Fibroblast of villous mesenchyme (primary cell): ENCODE measurements around the gene CDKN2AIPNL. TPM values are rescaled to one million over a fixed set of nuclear protein-coding genes. Genes with fewer than 3 reads are reported as not detected.

ENCODE experiments used
- DNase-seq: peaks from one replicate; pipeline ENCODE4 v3.0.0-alpha.2; 2010; ENCODE audit warnings: low read depth
- H3K4me3 ChIP-seq: 2 replicates; pipeline ENCODE4 v1.5.1; 2011; ENCODE audit warnings: low read depth, mild to moderate bottlenecking, low read length
- total RNA-seq: library from RNA; depleted of rRNA; stranded (reverse); fragments of >200 nt; gene quantifications from 2 replicates; pipeline ENCODE4 v1.2.3, GENCODE V29; 2012
- TF ChIP-seq, protein P1 (sequence below): IDR thresholded peaks from 2 replicates; pipeline ENCODE4 v1.5.1; 2012; ENCODE audit warnings: low read depth, mild to moderate bottlenecking, low read length; ENCODE audit not compliant: insufficient read depth

The CDKN2AIPNL gene
- total RNA-seq, 1 donor: 30.7 TPM

DNA sequence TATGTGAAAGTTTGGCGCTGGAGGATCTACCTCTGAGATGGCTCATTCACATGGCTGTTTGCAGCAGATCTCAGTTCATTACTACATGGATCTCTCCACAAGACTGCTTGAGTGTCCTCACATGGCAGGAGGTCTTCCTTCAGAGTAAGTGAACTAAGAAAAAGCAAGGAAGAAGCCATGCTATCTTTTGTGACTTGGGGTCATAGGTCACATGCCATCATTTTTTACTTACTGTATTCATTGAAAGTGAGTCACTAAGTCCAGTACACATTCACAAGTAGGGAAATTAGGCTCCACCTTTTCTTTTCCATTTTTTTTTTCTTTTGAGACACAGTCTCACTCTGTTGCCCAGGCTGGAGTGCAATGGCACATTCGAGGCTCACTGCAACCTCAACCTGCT, 8.7 kb upstream of the CDKN2AIPNL start:
- TF ChIP-seq, protein P1, sequence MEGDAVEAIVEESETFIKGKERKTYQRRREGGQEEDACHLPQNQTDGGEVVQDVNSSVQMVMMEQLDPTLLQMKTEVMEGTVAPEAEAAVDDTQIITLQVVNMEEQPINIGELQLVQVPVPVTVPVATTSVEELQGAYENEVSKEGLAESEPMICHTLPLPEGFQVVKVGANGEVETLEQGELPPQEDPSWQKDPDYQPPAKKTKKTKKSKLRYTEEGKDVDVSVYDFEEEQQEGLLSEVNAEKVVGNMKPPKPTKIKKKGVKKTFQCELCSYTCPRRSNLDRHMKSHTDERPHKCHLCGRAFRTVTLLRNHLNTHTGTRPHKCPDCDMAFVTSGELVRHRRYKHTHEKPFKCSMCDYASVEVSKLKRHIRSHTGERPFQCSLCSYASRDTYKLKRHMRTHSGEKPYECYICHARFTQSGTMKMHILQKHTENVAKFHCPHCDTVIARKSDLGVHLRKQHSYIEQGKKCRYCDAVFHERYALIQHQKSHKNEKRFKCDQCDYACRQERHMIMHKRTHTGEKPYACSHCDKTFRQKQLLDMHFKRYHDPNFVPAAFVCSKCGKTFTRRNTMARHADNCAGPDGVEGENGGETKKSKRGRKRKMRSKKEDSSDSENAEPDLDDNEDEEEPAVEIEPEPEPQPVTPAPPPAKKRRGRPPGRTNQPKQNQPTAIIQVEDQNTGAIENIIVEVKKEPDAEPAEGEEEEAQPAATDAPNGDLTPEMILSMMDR: no peak
- no peak overlapping the region for H3K4me3 ChIP-seq

DNA sequence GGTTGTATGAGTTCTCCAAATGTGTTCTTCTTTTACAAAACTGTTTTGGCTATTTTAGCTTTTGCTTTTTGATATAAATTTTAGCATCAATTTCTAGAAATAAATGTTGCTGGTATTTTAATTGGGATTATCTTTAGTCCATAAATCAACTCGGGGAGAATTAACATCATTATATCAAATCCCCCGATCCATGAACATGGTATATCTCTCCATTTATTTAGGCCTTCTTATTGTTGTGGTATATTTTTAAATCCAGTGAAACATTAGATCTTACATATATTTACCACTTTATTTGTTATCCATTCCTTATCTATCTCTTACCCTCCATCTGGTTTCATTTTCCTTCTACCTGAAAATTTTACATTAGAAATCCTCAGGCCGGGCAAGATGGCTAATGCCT, 7.3 kb upstream of the CDKN2AIPNL start:
- no peak overlapping the region for H3K4me3 ChIP-seq
- TF ChIP-seq, protein P1: no peak
- no peak for DNase-seq

More for the DNA sequence above, 8.7 kb upstream of the CDKN2AIPNL start:
- DNase-seq: peak; percentile 27

DNA sequence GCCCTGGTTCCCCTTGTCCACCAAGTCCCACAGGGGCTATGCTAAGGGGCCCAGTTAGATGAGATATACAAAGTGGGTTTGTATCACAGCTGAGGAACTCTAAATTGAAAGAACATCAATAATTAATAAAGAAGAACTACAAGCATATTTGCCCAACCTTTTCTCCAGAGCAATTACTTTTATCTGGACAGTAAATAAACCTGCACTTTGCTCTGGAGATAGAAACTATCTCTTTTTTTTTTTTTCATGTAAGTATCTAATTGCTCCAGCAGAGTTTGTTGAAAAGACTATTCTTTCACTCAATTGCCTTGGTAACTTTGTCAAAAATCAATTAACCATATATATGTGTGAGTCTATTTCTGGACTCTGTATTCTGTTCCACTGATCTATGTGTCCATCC, 6.0 kb upstream of the CDKN2AIPNL start:
- no peak overlapping the region for H3K4me3 ChIP-seq
- TF ChIP-seq, protein P1: no peak
- no peak for DNase-seq

DNA sequence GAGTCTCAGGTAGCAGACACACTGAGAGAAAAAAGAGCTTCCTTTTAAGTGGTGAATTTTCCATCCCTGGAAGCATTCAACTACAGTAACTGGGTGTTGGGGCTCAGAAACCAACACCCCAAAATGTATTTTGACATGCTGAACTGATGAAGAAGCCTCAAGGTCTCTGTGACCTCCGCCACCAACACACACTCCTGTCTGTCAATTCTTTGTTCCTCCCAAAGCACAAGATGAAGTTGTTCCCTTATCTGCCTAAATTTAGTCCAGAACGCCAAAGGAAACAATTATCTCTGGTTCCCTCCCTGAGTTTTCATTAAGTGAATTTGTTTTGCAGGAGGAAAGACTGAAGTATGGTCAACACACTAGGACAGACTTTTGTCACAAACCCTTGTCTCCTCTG, 1.4 kb upstream of the CDKN2AIPNL start:
- no peak for DNase-seq
- no peak overlapping the region for H3K4me3 ChIP-seq
- TF ChIP-seq, protein P1: no peak

DNA sequence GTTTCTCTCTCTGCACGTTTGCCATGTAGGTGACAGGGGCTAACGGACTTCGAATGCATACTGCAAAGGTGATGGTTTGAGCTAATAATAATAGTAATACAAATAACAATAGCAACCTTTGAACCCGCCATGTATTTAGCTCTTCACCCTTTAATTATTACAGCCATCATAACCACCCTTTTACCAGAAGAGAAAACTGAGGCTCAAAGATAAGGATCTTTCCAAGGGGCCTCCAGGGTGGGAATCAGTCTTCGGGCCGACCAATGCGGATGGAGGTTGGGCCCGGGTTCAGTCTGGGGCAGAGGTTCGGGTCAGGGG, 494 bp downstream of the CDKN2AIPNL start:
- TF ChIP-seq, protein P1: no peak
- H3K4me3 ChIP-seq: peak overlapping the region; percentile 91
- no peak for DNase-seq

DNA sequence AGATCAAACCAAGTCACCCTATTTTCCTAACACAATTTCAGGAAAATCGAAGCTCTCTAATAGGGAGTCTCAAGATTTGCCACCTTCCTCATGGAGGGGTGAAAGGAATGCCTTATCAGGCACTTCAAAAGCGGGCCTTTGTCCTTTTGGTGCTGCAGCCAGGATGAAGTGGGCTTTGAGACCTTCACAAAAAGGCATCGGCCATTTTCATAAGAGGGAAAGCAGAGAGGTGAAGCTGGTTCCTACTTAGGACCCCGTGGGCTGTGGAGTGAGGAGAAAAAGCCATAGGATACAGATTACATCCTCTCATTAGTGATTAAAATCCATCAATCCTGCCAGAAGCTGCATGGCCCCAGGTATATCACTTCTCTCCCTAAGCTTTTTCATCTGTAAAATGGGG, 859 bp downstream of the CDKN2AIPNL start:
- no peak for DNase-seq
- peak overlapping the region; percentile 91 for H3K4me3 ChIP-seq
- TF ChIP-seq, protein P1: no peak

DNA sequence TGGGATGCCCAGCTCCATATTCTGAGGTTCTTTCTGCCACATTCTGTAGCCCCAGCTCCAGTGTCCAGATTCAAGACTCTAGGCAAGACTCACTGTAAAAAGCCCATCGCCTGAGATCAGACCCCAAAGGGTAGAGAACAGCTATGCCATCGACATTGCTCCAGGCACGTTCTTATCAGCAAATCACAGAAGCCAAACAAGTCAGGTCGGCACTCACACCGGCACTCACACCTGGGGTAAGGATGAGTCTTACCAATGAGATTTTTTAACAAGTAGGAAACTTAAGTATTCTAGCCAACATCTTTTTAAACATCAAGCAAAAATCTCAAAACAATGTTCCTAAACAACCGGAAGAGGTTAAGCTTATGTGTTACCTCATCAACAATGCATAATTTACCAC, 2.4 kb downstream of the CDKN2AIPNL start:
- H3K4me3 ChIP-seq: no peak overlapping the region
- TF ChIP-seq, protein P1: no peak
- DNase-seq: no peak
